Activated CD4-positive, alpha-beta T cell treated with anti-CD3 and anti-CD28 coated beads, Interleukin-2, amount 10 ng/mL, durations not matched to agents 24 days and 14 days (primary cell): Measurements from ENCODE around the gene ELAPOR2. TPM values are rescaled to one million over a fixed set of nuclear protein-coding genes. Genes with fewer than 3 reads are reported as not detected.

Experiments used
- DNase-seq: peaks from one replicate; pipeline ENCODE4 v3.0.0; 2022
- H3K27ac Mint-ChIP-seq: one replicate; pipeline ENCODE4 v1.8.0; 2022; ENCODE audit warnings: mild to moderate bottlenecking, mixed read lengths
- H3K27me3 Mint-ChIP-seq: one replicate; pipeline ENCODE4 v1.8.0; 2022; ENCODE audit warnings: mixed read lengths
- H3K36me3 Mint-ChIP-seq: one replicate; pipeline ENCODE4 v1.8.0; 2022; ENCODE audit warnings: low read depth, mild to moderate bottlenecking, mixed read lengths
- H3K4me1 Mint-ChIP-seq: one replicate; pipeline ENCODE4 v1.8.0; 2021; ENCODE audit warnings: mixed read lengths
- H3K4me3 Mint-ChIP-seq: one replicate; pipeline ENCODE4 v1.8.0; 2022; ENCODE audit warnings: mild to moderate bottlenecking, moderate library complexity, mixed read lengths
- H3K9me3 Mint-ChIP-seq: one replicate; pipeline ENCODE4 v1.8.0; 2021; ENCODE audit warnings: mixed read lengths
- intact Hi-C: fragments of 100-400 bp; cut with micrococcal nuclease; formaldehyde crosslinking; loops from one replicate; pipeline ENCODE4 v1.15.1; 2023
- total RNA-seq: library from RNA; stranded (reverse); gene quantifications from 2 replicates; pipeline ENCODE4 v1.2.3, GENCODE V29; 2022

ELAPOR2 gene
- total RNA-seq, 1 donor from 2014 or later, result 2.1 TPM

- no peaks in the 10 kb centered on the region for H3K36me3 Mint-ChIP-seq
Measured at GRCh38 chr7:87032604-87033339, 26.7 kb downstream of the ELAPOR2 start.

GRCh38 chr7:87029078-87029477 lies 30.4 kb downstream of the ELAPOR2 start:
- Mint-ChIP-seq H3K27ac (no peak overlapping the region), H3K27me3 (no peaks in the 10 kb centered on the region), H3K4me1 (no peaks in the 10 kb centered on the region), H3K36me3 (no peaks in the 10 kb centered on the region), H3K9me3 (no peaks in the 10 kb centered on the region), H3K4me3 (no peak overlapping the region)
- no peak for DNase-seq
- intact Hi-C loops, result no loop called here

More at GRCh38 chr7:87032604-87033339, 26.7 kb downstream of the ELAPOR2 start:
- intact Hi-C loops, result no loop called here
- Mint-ChIP-seq H3K27ac (no peak overlapping the region), H3K4me1 (no peaks in the 10 kb centered on the region), H3K27me3 (no peaks in the 10 kb centered on the region), H3K9me3 (no peaks in the 10 kb centered on the region), H3K4me3 (no peak overlapping the region)
- no peak for DNase-seq

- no peak for DNase-seq
- no peak overlapping the region for H3K4me3 Mint-ChIP-seq
- H3K36me3 Mint-ChIP-seq, result no peaks in the 10 kb centered on the region
- H3K27ac Mint-ChIP-seq, result no peak overlapping the region
- no peaks in the 10 kb centered on the region for H3K9me3 Mint-ChIP-seq
- intact Hi-C loops, result no loop called here
- H3K27me3 Mint-ChIP-seq, result no peaks in the 10 kb centered on the region
- no peaks in the 10 kb centered on the region for H3K4me1 Mint-ChIP-seq
Measured at GRCh38 chr7:87028636-87029035, 30.8 kb downstream of the ELAPOR2 start.

GRCh38 chr7:87027900-87028299 lies 31.6 kb downstream of the ELAPOR2 start:
- Mint-ChIP-seq H3K27ac (no peak overlapping the region), H3K9me3 (no peaks in the 10 kb centered on the region), H3K4me3 (no peak overlapping the region), H3K36me3 (no peaks in the 10 kb centered on the region), H3K27me3 (no peaks in the 10 kb centered on the region), H3K4me1 (no peaks in the 10 kb centered on the region)
- intact Hi-C loops, result no loop called here
- no peak for DNase-seq

GRCh38 chr7:87021285-87021684 lies 38.2 kb downstream of the ELAPOR2 start:
- Mint-ChIP-seq H3K9me3 (no peaks in the 10 kb centered on the region), H3K36me3 (no peaks in the 10 kb centered on the region), H3K27me3 (no peaks in the 10 kb centered on the region), H3K27ac (no peak overlapping the region), H3K4me3 (no peak overlapping the region), H3K4me1 (no peaks in the 10 kb centered on the region)
- intact Hi-C loops, result no loop called here
- no peak for DNase-seq

GRCh38 chr7:87016606-87017005 lies 42.8 kb downstream of the ELAPOR2 start:
- Mint-ChIP-seq H3K9me3 (no peaks in the 10 kb centered on the region), H3K36me3 (no peaks in the 10 kb centered on the region), H3K4me3 (no peak overlapping the region), H3K27me3 (peaks cover 2% of the 10 kb centered on the region), H3K4me1 (no peaks in the 10 kb centered on the region), H3K27ac (no peak overlapping the region)
- intact Hi-C loops, result no loop called here
- no peak for DNase-seq

- intact Hi-C loops, result no loop called here
- H3K9me3 Mint-ChIP-seq, result no peaks in the 10 kb centered on the region
- no peak overlapping the region for H3K27ac Mint-ChIP-seq
- no peak for DNase-seq
- H3K4me3 Mint-ChIP-seq, result no peak overlapping the region
- H3K36me3 Mint-ChIP-seq, result no peaks in the 10 kb centered on the region
- no peaks in the 10 kb centered on the region for H3K4me1 Mint-ChIP-seq
- H3K27me3 Mint-ChIP-seq, result peaks cover 2% of the 10 kb centered on the region
Measured at GRCh38 chr7:87013840-87014190, 45.6 kb downstream of the ELAPOR2 start.

GRCh38 chr7:87013136-87013839 lies 46.2 kb downstream of the ELAPOR2 start:
- Mint-ChIP-seq H3K4me1 (no peaks in the 10 kb centered on the region), H3K27ac (no peak overlapping the region), H3K9me3 (no peaks in the 10 kb centered on the region), H3K27me3 (peaks cover 2% of the 10 kb centered on the region), H3K36me3 (no peaks in the 10 kb centered on the region), H3K4me3 (no peak overlapping the region)
- intact Hi-C loops, result no loop called here
- DNase-seq, result no peak

Other genes with a start within 250 kb of the ELAPOR2 start
- gene DMTF1, start 92.8 kb upstream of the ELAPOR2 start, total RNA-seq, result 95.7 and 102 TPM in 2 replicates
- 46.1 and 48.0 TPM in 2 replicates for gene TMEM243, start 160.1 kb upstream of the ELAPOR2 start, total RNA-seq